Left cardiac atrium (tissue), 4 donors: ENCODE data around the gene DDX24. TPM values are rescaled to one million over a fixed set of nuclear protein-coding genes. Genes with fewer than 3 reads are reported as not detected.

Experiments used
- ATAC-seq, 2 donors: fragments of 200-7000 bp; cut with Tn5 transposase; one replicate each; pipeline ENCODE4 v1.9.1; 2020; ENCODE audit warnings: mild to moderate bottlenecking in 2 of 2, moderate library complexity in 2 of 2
- DNase-seq: peaks from one replicate; pipeline ENCODE4 v3.0.0-alpha.2; 2020
- intact Hi-C, 2 donors: fragments of 100-400 bp; cut with DNase I; formaldehyde crosslinking; loops; one replicate each; pipeline versions ENCODE4 v1.14.1 to v1.15.1; 2022 to 2023
- total RNA-seq, 2 donors: library from RNA; stranded (reverse); fragmentation: NEBNext Ultra II Directional; extraction: Animal tissue kit (Norgen Biotek cat#: 25700); gene quantifications; one replicate each; pipeline ENCODE4 v1.2.1, GENCODE V29; 2021
- donor health status: DM: no; HTN: yes; CAD: no.
- donor health status: DM: no; HTN: yes; CAD: no; lungs with severe emphysema.
- donor health status: DM: yes; HTN: yes; CAD: no.
- donor health status: Dilated cardiomyopathy.

Gene DDX24
- total RNA-seq, 2 donors from 2014 or later = 166 to 253 TPM

DNA sequence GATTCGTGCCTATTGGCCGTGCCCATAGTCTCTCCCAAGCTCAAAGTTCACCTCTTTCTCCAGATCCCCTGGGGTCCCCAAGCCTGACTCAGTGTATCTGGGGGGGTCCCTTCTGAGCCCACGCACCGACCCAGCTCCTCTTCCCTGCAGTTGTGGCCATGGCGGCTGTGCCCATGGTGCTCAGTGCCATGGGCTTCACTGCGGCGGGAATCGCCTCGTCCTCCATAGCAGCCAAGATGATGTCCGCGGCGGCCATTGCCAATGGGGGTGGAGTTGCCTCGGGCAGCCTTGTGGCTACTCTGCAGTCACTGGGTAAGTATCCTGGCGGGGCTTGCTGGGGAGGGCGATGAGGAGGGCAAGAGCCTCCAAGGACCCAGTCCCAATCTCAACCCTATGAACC is 34.6 kb upstream of the DDX24 start:
- no peak for ATAC-seq
- intact Hi-C loops = no loop called here
- DNase-seq = no peak

DNA sequence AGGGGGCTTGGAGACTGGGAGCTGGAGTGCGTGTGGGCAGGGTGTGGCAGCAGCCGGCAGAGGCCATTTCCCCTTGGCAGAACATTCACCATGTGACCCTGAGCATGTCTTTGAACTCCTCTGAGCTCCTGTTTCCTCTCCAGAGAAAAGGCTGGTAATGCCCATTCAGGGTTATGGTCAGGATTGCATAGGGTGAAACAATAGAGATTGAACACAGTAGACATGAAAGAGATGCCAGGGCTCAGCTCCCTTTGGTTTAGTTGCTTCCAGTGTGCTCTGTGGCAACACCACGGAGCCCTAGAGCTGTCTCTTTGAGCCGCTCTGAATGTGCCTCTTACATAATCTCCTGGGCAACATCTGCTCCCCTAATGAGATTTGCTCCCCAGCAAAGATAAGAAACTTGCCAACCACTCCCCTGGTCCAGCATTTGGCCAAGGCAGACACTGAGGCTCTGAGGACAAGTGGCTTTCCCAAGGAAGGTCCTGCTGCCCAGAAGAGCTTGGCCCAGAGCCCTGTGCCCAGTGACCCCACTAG is 34.1 kb upstream of the DDX24 start:
- ATAC-seq (peak; percentile 46 to 50), DNase-seq (peak; percentile 59)
- intact Hi-C loops = no loop called here

DNA sequence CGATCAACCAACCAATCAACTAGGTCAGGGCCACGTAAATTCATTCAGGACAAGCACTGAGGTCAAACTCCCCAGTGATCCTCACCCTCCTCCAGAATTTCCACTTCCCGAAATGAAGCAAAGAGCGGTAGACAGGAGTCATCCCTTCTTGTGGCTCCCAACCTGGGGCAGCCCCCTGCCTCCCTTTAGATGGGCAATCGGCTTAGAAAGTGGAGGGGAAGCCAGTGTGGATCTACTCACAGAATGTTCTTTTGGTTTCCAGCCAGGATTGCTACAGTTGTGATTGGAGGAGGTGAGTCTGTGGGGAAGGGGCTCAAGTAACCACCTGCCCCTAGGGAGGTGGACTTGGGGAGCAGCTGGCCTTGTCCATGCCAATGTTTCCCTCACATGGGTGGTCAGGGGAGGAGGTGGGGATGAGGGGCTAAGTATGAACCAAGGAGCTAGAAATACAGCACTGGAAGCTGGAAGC is 33.6 kb upstream of the DDX24 start:
- no peak for DNase-seq
- intact Hi-C loops = no loop called here
- ATAC-seq = no peak

DNA sequence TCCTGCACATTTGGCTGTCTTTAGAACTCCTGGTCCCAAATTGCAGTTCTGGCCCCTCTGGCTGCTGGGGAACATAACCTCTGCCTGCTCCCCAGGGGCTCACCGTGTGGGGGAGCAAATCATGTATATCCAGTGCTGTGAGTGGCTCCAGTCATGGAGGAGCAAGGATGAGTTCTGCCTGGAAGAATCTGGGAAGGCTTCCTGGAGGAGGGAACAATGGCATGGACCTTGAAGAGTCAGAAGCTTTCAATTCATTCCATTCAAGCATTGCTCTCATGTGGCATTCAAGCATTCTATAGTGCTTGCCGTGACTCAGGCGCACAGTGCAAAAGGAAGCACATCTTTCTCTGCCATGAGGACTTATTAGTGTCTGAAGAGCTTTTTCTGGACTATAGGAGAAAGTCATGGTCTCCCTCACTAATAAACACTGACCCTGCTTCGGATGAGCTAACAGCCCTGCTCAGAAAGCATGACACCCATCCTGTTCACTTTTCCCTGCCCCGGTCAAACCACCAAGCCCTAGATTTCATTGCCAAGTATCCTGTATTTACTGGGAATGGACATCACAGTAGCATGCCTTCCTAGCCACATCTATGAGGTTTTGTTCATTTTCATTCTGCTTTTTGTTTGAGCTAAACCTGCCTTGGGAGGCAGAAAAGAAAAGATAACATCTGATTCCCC is 33.0 kb upstream of the DDX24 start:
- ATAC-seq = no peak
- intact Hi-C loops = no loop called here
- DNase-seq = no peak

DNA sequence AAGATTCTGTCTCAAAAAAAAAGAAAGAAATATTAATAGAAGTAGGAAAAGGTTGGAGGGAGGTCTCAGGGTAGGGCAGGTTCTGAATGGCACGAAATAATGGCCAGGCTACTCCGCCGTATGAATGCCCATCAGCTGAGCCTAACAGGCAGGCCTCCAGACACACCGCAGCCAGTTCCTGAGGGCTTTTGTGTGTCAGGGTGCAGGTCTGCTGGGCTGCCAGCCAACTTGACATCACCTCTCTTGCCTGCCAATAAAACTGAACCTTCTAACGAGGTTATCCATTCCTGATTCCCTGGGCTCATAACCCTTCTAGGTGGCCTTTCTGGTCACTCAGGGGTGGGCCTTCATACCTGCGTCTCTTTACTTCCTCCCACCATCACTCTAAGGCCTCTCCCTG is 32.5 kb upstream of the DDX24 start:
- ATAC-seq (peak in 1 of 2 donors; percentile 9), DNase-seq (peak; percentile 58)
- intact Hi-C loops = no loop called here

DNA sequence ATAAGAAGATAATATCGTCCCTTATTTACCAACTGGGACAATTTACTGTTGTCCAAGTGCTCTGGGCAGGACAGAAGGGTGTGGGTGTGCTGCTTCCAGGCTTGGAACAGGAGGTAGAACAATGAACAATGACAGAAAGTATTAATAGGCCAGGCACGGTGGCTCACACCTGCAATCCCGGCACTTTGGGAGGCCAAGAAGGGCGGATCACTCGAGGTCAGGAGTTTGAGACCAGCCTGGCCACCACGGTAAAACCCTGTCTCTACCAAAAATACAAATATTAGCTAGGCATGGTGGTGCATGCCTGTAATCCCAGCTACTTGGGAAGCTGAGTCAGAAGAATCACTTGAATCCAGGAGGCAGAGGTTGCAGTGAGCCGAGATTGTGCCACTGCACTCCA is 32.1 kb upstream of the DDX24 start:
- intact Hi-C loops = no loop called here

DNA sequence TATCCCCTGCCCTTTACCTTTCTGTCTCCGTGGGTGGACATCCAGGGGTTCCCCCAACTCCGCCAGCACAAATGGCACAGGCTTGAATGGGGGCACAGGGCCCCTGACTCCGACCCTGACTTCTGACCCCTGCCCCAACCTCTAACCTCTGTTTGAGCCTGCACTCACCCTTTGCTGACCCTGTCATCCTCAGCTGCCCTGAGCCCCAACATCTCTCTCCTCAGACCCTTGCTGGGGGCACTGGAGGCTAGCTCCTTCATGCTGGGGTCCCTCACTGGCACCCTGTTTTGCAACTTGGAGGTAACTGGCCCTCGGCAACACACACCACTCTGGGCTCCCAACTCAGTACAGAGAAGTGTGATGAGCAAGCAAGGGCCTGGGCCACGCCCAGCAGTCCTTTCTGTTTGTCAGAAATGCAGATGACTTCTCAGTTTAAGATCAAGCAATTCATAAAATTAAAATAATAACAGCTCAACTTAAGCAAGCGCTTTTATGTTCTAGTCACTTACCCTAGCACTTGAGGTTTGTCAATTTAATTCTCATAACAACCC is 31.6 kb upstream of the DDX24 start:
- ATAC-seq (no peak), DNase-seq (no peak)
- intact Hi-C loops = no loop called here

More for the DNA sequence above, 32.1 kb upstream of the DDX24 start:
- no peak for ATAC-seq
- no peak for DNase-seq

DNA sequence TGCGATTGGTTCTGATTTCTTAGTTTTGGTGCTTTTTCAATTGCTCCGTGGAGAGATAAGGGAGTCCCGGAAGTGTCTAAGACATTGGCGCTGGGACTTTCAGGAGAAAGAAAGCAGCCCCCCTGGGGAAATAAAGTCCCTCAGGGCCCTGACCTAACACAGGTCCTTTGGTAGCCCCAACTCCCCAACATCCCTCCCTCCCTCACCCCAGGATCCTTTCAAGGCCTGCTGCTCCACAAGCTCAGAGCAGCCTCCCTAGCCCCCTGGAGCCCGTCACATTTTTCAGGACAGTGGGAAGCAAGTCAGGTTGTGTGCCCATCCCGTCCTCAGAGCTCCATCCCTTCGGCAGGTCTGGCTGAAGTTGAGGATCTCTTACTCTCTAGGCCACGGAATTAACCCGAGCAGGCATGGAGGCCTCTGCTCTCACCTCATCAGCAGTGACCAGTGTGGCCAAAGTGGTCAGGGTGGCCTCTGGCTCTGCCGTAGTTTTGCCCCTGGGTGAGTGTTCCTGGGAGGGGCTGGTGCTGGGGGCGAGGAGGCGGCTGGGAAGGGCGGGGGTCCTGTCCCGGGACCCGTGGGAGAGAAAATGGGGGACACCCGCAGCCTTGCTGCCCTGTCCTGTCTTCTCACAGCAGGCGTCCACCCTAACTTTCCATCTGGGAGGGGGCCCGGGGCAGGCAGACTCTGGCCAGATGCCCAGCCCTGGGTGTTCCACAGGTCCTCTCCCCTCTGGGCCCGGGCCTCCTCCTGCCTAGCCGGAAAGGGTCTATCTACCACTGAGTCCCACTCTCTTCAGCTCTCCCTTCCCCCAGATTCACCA is 30.5 kb upstream of the DDX24 start:
- ATAC-seq (peak in 1 of 2 donors; percentile 6), DNase-seq (peak; percentile 63)
- intact Hi-C loops = no loop called here

DNA sequence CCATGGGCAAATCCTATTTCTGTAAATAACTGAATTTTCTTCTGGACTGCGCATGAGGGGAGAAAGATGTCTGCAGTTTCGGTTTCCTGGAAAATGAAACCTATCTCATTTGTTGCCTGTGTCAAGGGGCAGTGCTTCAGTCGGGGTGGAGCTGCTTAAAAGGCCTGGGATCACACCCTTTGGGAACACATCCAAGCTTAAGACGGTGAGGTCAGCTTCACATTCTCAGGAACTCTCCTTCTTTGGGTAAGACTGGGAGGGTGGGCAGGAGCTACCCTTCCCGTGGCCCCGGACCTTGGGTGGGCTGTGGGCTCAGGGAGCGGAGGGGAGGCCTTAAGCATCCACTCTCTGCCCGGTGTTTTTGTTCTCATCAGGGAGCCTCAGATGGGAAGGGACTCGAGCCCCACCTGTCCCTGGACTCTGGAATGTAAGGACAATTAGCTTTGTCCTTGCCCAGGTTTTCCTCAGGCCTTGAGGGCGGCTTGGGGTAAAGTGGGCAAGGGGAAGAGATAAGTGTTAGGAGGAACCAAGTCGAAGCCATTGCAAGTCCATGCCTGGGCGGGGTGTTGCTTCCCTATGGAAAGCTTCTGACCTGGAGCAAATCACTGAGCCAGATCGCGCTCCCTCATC is 29.7 kb upstream of the DDX24 start, which contains the start of gene IFI27:
Gene IFI27 (plus strand): TSS at position 185 of the 630 bp plus-strand sequence.
- peak; percentile 60 to 79 for ATAC-seq
- intact Hi-C loops = no loop called here
- DNase-seq = peak; percentile 81

DNA sequence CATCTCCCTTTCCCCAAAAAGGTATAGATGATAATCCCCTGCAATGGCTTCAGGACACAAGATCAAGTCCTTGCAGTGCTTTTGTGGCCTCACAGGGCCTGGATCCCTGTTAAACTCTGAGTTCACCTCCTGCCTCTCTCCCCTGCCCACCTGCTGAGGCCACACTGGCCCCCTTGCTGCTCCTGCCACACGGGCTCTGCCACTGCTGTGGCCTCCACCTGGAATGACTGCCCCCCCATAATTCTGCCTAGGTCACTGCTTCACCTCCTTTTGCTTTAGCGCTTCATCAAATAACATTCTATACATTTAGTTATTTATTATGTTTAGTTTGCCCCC is 28.9 kb upstream of the DDX24 start:
- no peak for ATAC-seq
- no peak for DNase-seq
- intact Hi-C loops = no loop called here

DNA sequence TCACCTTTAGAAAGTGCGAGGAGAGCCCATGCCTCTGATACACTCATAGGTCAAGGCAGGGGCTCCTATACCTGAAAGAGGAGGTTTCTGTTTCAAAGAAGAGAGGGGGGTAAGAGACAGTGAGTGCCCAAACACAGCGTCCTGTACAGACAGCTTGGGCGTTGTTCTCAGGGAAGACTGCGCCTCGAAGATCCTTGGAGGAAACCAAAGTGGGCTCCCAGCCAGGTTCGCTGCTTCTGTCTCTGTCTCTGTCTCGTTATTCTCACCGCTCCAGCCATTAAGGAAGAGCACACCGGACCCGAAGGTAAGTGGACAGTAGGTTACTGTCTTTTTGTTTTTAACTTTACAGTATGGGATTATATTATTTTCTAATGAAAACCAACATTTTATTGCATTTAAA is 23.7 kb upstream of the DDX24 start:
- intact Hi-C loops = no loop called here
- ATAC-seq (no peak), DNase-seq (no peak)

DNA sequence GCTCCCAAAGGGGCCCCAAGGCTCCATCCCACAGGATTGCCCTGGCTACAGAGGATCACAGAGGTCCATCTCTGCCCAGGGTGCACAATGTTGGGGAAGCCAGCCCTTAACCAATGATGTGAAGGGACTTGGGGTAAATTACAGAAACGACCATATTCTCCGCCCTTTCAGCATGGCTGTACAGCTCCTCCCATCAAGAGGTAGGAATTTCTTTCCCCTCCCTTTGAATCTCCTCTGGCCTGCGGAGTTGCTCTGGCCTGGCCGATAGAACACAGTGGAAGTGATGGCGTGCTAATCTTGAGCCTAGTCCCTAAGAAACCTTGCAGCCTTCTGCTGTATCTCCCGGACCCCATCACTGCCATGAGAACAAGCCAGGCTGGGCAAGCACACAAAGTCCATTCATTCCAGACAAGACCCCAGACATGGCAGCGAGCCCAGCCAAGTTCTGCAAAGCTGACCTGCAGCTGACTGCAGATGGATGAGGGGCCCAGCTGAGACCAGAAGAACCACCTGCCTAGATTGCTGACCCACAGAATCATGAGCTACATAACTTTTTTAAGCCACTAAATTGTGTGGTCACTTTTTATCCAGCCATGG is 22.6 kb upstream of the DDX24 start:
- ATAC-seq (no peak), DNase-seq (no peak)
- intact Hi-C loops = no loop called here

DNA sequence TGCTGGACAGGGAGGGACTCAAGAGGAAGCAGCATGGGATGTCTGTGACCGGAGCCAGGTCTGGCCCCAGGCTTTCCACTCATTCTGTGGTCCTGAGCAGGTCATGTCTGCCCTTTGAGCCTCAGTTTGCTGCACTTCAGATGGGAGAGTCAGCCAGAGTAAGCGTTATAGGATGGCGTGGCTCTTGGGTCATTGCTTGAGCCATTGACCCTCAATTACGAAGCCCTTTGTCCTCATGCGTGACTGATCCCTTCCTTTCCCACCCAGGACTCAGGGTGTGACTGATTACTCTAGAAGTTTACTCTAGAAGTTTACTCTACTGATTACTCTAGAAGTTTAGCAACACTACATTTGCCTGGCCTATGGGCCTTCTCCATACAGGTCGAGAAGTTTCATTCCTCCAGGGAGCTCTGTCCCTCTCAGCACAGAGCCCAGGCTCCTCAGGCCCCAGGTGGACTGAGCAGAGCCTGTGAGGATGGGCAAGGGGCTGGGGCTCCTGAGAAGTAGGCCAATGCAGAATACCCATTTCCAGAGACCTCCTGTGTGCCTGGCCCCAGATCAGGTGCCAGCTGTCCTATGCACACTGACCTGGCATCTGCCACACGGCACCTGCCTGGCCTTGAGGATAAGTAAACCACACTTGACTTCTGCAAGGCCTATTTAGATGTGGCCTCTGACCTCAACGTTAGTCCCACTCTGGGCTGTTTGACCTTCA is 21.9 kb upstream of the DDX24 start:
- DNase-seq (no peak), ATAC-seq (no peak)
- intact Hi-C loops = no loop called here

DNA sequence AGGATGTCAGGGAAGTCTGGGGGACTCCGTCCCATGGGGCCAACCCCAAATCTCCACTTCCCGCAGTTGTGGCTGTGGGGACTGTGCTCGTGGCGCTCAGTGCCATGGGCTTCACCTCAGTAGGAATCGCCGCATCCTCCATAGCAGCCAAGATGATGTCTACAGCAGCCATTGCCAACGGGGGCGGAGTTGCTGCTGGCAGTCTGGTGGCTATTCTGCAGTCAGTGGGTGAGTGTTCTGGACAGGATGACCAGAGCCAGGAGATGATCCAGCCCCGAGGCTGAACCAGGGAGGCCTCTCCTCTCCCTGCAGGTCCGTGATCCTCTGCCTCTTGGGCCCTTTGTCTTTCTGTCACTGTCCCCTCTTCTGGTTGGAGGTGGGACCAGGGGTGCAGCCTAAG is 20.7 kb upstream of the DDX24 start:
- intact Hi-C loops = no loop called here
- peak; percentile 49 for DNase-seq

DNA sequence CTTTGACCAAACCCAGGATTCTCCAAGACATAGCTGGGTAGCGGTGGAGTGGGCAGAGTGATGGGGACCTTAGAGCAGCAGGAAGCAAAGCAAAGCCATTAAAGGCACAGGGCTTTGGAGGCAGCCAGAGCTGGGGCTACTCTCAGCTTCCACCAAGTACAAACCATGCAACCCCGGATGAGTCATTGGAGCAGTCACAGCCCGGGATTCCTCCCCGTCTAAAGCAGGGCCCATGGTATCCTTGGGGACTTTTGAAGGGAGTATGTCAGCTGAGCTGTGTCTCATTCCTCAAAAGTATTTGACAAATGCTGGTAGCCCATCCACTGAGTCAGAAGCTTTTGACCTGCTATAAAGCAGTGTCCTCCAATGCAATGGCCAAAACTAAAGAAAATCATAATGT is 19.8 kb upstream of the DDX24 start:
- DNase-seq = no peak
- intact Hi-C loops = no loop called here
- ATAC-seq = peak; percentile 48 to 75

More for the DNA sequence above, 20.7 kb upstream of the DDX24 start:
- ATAC-seq = peak; percentile 55 to 56

DNA sequence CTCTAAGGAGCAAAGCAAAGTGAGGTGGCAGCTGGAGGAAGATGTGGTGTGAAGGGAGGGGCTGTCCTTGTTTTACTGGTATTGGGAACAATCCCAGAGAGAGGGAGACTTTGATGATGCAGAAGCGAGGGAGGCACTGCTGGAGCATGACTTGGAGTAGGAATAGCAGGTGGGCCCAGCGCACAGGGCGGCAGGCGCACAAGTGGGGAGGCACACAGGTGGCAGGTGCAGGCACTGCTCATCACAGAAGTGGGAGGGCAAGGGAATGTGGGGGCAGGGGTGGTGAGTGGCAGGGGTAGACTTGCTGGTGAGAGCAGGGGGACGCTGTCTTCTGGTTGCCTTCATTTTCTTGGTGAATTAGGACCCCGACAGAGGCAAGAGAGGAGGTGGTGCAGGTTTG is 18.0 kb upstream of the DDX24 start:
- ATAC-seq (no peak), DNase-seq (no peak)
- intact Hi-C loops = no loop called here

DNA sequence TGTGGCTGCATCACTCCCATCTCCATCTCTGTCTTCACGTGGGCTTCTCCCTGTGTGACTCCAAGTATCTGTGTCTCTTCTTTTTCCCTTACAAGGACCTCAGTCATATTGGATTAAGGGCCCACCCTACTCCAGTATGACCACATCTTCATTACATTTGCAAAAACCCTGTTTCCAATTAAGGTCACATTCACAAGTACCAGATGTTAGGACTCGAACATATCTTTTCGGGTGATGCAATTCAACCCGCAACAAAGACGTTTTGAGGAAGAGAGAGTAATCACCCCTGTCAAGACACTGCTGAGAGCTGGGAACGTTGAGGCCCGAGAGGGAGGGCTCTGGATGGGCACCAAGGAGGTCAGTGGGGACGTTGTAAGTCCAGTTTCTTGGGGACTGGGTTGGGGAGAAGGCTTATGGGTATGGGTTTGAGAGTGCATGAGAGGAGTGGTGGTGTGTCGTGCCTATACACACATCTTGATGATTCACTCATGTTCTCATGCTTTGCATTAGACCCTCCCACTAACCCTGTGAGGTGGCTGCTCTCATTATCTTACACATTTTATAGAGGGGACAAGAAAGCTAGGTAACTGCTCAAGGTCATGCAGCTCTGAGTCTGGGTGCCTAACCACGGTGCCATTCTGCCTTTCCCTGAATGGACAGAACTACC is 17.5 kb upstream of the DDX24 start:
- ATAC-seq (no peak), DNase-seq (no peak)
- intact Hi-C loops = no loop called here

DNA sequence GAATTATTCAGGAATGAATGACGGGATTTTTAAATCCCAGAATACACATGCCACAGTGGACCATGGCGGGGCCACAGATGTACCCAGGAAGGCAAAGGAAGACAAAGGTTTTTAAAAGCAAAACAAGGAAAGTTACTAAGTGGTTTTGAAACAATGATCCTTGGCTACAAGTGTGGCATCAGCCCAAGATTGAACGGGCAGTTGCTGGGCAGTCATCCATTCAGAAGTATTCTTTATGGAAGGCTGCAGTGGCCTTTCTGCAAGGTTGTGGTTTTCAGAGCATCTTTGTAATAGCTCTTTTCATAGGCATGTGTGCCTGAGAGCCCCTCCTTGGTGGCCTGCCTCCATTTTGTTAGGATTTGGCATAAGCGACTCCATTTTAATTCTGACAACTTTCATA is 16.1 kb upstream of the DDX24 start:
- ATAC-seq (no peak), DNase-seq (no peak)
- intact Hi-C loops = no loop called here
